ENCODE measurements around the gene NAV3. TPM values are rescaled to one million over a fixed set of nuclear protein-coding genes. Genes with fewer than 3 reads are reported as not detected.

The NAV3 gene
- total and polyA plus RNA-seq, 4 donors = 0.22 to 1.7 (median 0.71) TPM

- TF ChIP-seq REST (IDR thresholded peaks at IDR 0.05) (no peak), FOXA1 (IDR thresholded peaks at IDR 0.05) (no peak), JUND (IDR thresholded peaks at IDR 0.05) (no peak), SP1 (IDR thresholded peaks at IDR 0.05) (no peak), ATF3 (IDR thresholded peaks at IDR 0.05) (no peak), FOXA2 (IDR thresholded peaks at IDR 0.05) (no peak)
These were observed 19.4 kb downstream of the NAV3 start (continued) for GRCh38 chr12:77850129-77850528.

GRCh38 chr12:77850698-77851097, 20.0 kb downstream of the NAV3 start:
- Histone ChIP-seq H3K27ac (ENCODE audit: low read depth in 1 of 2, low read length in 2 of 2) (no peak overlapping the region), H3K9me3 (ENCODE audit: control insufficient read depth in 4 of 4, low read length in 3 of 4) (no peaks in the 10 kb centered on the region), H3K4me1 (ENCODE audit: control insufficient read depth in 4 of 4, insufficient read depth in 4 of 4, low read length in 3 of 4) (no peaks in the 10 kb centered on the region), H3K9ac (ENCODE audit: low read depth in 1 of 2, low read length in 2 of 2) (no peak overlapping the region), H3K36me3 (ENCODE audit: control insufficient read depth in 4 of 4, insufficient read depth in 3 of 4, low read depth in 1 of 4, low read length in 3 of 4) (no peaks in the 10 kb centered on the region), H3K27me3 (ENCODE audit: control insufficient read depth in 4 of 4, insufficient read depth in 4 of 4, low read length in 3 of 4) (no peaks in the 10 kb centered on the region), H3K4me3 (ENCODE audit: low read depth in 1 of 3, low read length in 3 of 3) (no peak overlapping the region)
- no peak for DNase-seq (ENCODE audit: low spot score)
- WGBS = 96% methylated on average over 2 of the region's 2 CpGs
- TF ChIP-seq FOXA2 (IDR thresholded peaks at IDR 0.05) = no peak
- no peak for TF ChIP-seq YY1 (IDR thresholded peaks at IDR 0.05)
- TF ChIP-seq MAX (IDR thresholded peaks at IDR 0.05) = no peak
- TF ChIP-seq HNF4G (IDR thresholded peaks at IDR 0.05) = no peak
- no peak for TF ChIP-seq RXRA (IDR thresholded peaks at IDR 0.05)
- TF ChIP-seq ATF3 (IDR thresholded peaks at IDR 0.05) = no peak
- TF ChIP-seq SP1 (IDR thresholded peaks at IDR 0.05) = no peak
- no peak for TF ChIP-seq JUND (IDR thresholded peaks at IDR 0.05)
- no peak for TF ChIP-seq EGR1 (IDR thresholded peaks at IDR 0.05; ENCODE audit: low read depth in 2 of 2)
- no peak for TF ChIP-seq TAF1 (conservative IDR thresholded peaks at IDR 0.05)
- no peak for TF ChIP-seq HNF4A (conservative IDR thresholded peaks at IDR 0.05)
- no peak for TF ChIP-seq FOXA1 (IDR thresholded peaks at IDR 0.05)
- no peak for TF ChIP-seq ZBTB33 (IDR thresholded peaks at IDR 0.05)

- Histone ChIP-seq H3K9ac (ENCODE audit: low read depth in 1 of 2, low read length in 2 of 2) (no peak overlapping the region), H3K4me3 (ENCODE audit: low read depth in 1 of 3, low read length in 3 of 3) (no peak overlapping the region), H3K4me1 (ENCODE audit: control insufficient read depth in 4 of 4, insufficient read depth in 4 of 4, low read length in 3 of 4) (no peaks in the 10 kb centered on the region), H3K9me3 (ENCODE audit: control insufficient read depth in 4 of 4, low read length in 3 of 4) (no peaks in the 10 kb centered on the region), H3K27ac (ENCODE audit: low read depth in 1 of 2, low read length in 2 of 2) (no peak overlapping the region), H3K36me3 (ENCODE audit: control insufficient read depth in 4 of 4, insufficient read depth in 3 of 4, low read depth in 1 of 4, low read length in 3 of 4) (no peaks in the 10 kb centered on the region), H3K27me3 (ENCODE audit: control insufficient read depth in 4 of 4, insufficient read depth in 4 of 4, low read length in 3 of 4) (no peaks in the 10 kb centered on the region)
- TF ChIP-seq CTCF (IDR thresholded peaks at IDR 0.05; ENCODE audit: low read depth, low read length, missing input control) (no peak), ZBTB33 (IDR thresholded peaks at IDR 0.05) (no peak), GABPA (IDR thresholded peaks at IDR 0.05 in 1 of 2, conservative IDR thresholded peaks at IDR 0.05 in 1 of 2) (no peak), TAF1 (conservative IDR thresholded peaks at IDR 0.05) (no peak), SP1 (IDR thresholded peaks at IDR 0.05) (no peak), RXRA (IDR thresholded peaks at IDR 0.05) (no peak), HNF4G (IDR thresholded peaks at IDR 0.05) (no peak), HNF4A (conservative IDR thresholded peaks at IDR 0.05) (no peak), ATF3 (IDR thresholded peaks at IDR 0.05) (no peak), MAX (IDR thresholded peaks at IDR 0.05) (no peak)
- 82% methylated on average over 5 of the region's 5 CpGs for WGBS
- DNase-seq (ENCODE audit: low spot score) = no peak
These were observed 24.9 kb downstream of the NAV3 start for GRCh38 chr12:77855548-77855947.
